Osteoblast (primary cell): ENCODE data around the gene ILF3. TPM values are rescaled to one million over a fixed set of nuclear protein-coding genes. Genes with fewer than 3 reads are reported as not detected.

ENCODE experiments used
- DNase-seq: peaks from one replicate; pipeline ENCODE4 v3.0.0; 2011; ENCODE audit warnings: low spot score, mixed read lengths; ENCODE audit not compliant: insufficient read length; ENCODE audit errors: missing footprints
- H2AFZ ChIP-seq: 2 replicates; pipeline ENCODE4 v1.6.0; 2011; ENCODE audit warnings: mild to moderate bottlenecking, low read length
- H3K27ac ChIP-seq: 2 replicates; pipeline ENCODE4 v1.5.1; 2011; ENCODE audit warnings: mild to moderate bottlenecking, low read depth, low read length, moderate library complexity
- H3K27me3 ChIP-seq: 2 replicates; pipeline ENCODE4 v1.6.0; 2012; ENCODE audit warnings: mild to moderate bottlenecking, control low read depth, inconsistent platforms, low read length, moderate library complexity; ENCODE audit not compliant: insufficient read depth
- H3K36me3 ChIP-seq: 2 replicates; pipeline ENCODE4 v1.5.1; 2011; ENCODE audit warnings: mild to moderate bottlenecking, low read length, control low read depth, moderate library complexity; ENCODE audit not compliant: insufficient read depth
- H3K4me1 ChIP-seq: 2 replicates; pipeline ENCODE4 v1.5.1; 2011; ENCODE audit warnings: mild to moderate bottlenecking, low read length, control low read depth, moderate library complexity; ENCODE audit not compliant: insufficient read depth
- H3K4me2 ChIP-seq: 2 replicates; pipeline ENCODE4 v1.6.0; 2011; ENCODE audit warnings: mild to moderate bottlenecking, low read length; ENCODE audit not compliant: insufficient read depth
- H3K4me3 ChIP-seq: fragments of 200-600 bp; sonication (generic); 3 replicates; pipeline ENCODE4 v1.5.1; 2012; ENCODE audit warnings: mild to moderate bottlenecking, low read length, inconsistent platforms; ENCODE audit not compliant: insufficient read depth
- H3K79me2 ChIP-seq: 2 replicates; pipeline ENCODE4 v1.6.0; 2012; ENCODE audit warnings: mild to moderate bottlenecking, low read length, control low read depth, inconsistent platforms; ENCODE audit not compliant: insufficient read depth
- H3K9me3 ChIP-seq: 2 replicates; pipeline ENCODE4 v1.5.1; 2011; ENCODE audit warnings: low read depth, low read length, control low read depth
- H4K20me1 ChIP-seq: 2 replicates; pipeline ENCODE4 v1.6.0; 2012; ENCODE audit warnings: mild to moderate bottlenecking, low read length, control low read depth; ENCODE audit not compliant: insufficient read depth
- total RNA-seq: library from RNA; depleted of rRNA; stranded (reverse); fragments of >200 nt; gene quantifications from 2 replicates; pipeline ENCODE4 v1.2.3, GENCODE V29; 2012
- TF ChIP-seq, protein P1 (sequence below): IDR thresholded peaks from 2 replicates; pipeline ENCODE4 v1.5.1; 2011; ENCODE audit warnings: mild to moderate bottlenecking, low read depth, low read length, moderate library complexity; ENCODE audit errors: extremely low read depth

The ILF3 gene
- total RNA-seq, 1 donor = 107 TPM

DNA sequence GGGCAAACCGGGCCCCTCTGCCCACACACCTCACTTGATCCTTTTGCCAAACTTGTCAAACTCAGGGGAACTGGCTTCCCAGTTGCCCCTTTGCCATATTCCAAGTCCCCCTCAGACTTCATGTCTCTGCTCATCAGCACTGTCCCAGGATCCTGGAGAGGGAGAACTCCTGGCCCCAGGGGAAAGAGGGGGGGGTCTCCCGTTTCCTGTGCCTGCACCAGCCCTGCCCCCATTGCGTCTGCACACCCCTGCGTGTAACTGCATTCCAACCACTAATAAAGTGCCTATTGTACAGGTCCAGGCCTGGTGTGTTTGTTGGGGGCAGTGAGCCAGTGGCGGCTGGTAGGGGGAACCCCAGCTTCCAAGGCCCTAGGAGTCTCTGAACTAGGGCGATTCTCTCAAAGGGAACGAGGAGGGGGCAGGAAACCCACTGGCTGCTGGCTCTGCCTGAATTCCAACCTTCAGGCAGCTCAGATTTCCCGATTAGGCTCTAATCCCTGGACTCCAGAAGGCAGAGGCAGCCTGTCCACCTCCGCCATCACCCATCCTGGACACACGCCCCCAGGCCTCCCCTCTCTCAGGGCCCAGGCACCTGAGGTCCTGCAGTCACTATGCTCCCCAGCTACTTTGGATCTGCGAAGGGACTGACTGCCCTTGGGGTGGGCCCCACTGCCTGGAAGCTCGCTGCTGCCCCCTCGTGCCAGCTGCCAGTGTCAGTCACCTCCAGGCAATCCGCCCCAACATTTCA lies 9.7 kb upstream of the ILF3 start:
- no peaks in the 10 kb centered on the region for H4K20me1 ChIP-seq
- H2AFZ ChIP-seq = no peak overlapping the region
- H3K9me3 ChIP-seq = no peaks in the 10 kb centered on the region
- no peaks in the 10 kb centered on the region for H3K27me3 ChIP-seq
- H3K4me1 ChIP-seq = no peaks in the 10 kb centered on the region
- DNase-seq = peak; percentile 98
- TF ChIP-seq, protein P1, sequence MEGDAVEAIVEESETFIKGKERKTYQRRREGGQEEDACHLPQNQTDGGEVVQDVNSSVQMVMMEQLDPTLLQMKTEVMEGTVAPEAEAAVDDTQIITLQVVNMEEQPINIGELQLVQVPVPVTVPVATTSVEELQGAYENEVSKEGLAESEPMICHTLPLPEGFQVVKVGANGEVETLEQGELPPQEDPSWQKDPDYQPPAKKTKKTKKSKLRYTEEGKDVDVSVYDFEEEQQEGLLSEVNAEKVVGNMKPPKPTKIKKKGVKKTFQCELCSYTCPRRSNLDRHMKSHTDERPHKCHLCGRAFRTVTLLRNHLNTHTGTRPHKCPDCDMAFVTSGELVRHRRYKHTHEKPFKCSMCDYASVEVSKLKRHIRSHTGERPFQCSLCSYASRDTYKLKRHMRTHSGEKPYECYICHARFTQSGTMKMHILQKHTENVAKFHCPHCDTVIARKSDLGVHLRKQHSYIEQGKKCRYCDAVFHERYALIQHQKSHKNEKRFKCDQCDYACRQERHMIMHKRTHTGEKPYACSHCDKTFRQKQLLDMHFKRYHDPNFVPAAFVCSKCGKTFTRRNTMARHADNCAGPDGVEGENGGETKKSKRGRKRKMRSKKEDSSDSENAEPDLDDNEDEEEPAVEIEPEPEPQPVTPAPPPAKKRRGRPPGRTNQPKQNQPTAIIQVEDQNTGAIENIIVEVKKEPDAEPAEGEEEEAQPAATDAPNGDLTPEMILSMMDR = peak; percentile 83
- H3K79me2 ChIP-seq = no peaks in the 10 kb centered on the region
- no peak overlapping the region for H3K27ac ChIP-seq
- H3K36me3 ChIP-seq = peaks cover 16% of the 10 kb centered on the region
- H3K4me3 ChIP-seq = no peak overlapping the region
- H3K4me2 ChIP-seq = no peak overlapping the region

DNA sequence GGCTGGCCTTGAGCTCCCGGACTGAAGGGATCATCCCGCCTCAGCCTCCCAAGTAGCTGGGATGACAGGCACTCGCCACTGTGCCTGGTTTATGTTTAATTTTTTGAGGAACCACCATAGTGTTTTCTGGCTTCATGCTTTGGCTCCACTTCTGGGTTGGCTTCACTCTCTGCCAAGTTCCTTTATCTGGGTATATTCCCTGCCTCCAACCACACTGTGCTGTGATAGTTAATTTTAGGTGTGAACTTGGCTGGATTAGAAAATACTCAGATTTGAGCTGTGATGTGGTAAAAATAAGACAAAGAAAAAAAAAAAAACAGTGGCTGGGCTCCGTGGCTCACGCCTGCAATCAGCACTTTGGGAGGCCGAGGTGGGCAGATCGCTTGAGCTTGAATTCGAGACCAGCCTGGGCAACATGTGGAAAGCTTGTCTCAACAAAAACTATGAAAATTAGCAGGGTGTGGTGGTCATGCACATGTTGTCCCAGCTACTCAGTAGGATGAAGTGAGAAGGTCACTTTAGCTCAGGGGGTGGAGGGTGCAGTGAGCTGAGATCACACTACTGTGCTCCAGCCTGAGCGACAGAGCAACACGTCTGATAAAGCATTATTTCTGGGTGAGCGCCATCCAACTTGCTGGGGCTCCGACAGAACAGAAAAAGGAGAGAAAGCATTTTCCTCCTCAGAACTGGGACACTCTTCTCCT lies 7.5 kb upstream of the ILF3 start:
- no peaks in the 10 kb centered on the region for H3K79me2 ChIP-seq
- H3K4me3 ChIP-seq = no peak overlapping the region
- DNase-seq = no peak
- H3K27ac ChIP-seq = no peak overlapping the region
- no peak overlapping the region for H3K4me2 ChIP-seq
- no peaks in the 10 kb centered on the region for H3K4me1 ChIP-seq
- TF ChIP-seq, protein P1 = no peak
- H3K27me3 ChIP-seq = no peaks in the 10 kb centered on the region
- H3K36me3 ChIP-seq = no peaks in the 10 kb centered on the region
- no peak overlapping the region for H2AFZ ChIP-seq
- H3K9me3 ChIP-seq = no peaks in the 10 kb centered on the region
- H4K20me1 ChIP-seq = no peaks in the 10 kb centered on the region

DNA sequence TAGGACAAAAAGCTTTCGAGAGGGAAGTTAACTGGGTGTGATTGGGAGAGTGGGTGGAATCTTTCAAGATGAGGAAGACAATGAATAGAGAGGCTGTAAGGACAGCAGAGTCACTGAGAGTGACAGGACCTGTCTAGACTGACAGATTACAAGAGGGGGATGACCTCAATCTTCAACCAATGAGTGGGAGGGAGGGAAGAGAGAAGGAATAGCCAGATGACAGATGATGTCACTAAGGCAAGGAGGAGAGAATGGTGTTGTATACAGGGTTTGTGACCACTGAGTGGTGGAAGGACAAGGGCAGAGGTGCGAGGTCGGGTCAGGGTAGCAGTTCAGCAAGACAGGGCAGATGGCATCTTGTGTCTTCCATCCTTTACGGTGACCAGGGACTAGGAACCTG lies 5.8 kb upstream of the ILF3 start:
- Histone ChIP-seq H3K79me2 (peaks cover 5% of the 10 kb centered on the region), H3K36me3 (no peaks in the 10 kb centered on the region), H3K4me1 (no peaks in the 10 kb centered on the region), H3K9me3 (no peaks in the 10 kb centered on the region), H3K4me2 (no peak overlapping the region), H3K27me3 (no peaks in the 10 kb centered on the region), H4K20me1 (no peaks in the 10 kb centered on the region), H3K27ac (no peak overlapping the region), H3K4me3 (no peak overlapping the region), H2AFZ (no peak overlapping the region)
- DNase-seq = no peak
- TF ChIP-seq, protein P1 = no peak

DNA sequence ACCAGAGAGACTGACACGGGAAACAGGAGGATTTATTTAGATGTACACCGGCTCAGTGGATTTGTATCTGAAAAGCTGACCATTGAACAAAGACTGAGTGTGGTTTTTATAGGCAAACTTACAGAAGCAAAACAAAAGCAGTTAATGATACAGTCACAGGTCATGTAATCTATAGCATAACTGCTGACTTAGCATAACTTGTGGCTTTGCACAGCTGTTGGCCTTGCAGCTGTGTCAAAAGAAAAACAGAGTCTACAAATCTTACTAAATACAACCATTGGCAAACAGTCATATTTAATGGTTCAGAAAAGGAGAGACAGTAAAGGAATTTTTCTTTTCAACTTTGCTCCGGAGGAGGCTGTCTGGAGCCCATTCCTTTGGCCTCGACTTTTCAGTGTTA lies 2.3 kb upstream of the ILF3 start:
- peaks cover 8% of the 10 kb centered on the region for H3K4me1 ChIP-seq
- no peak overlapping the region for H3K4me3 ChIP-seq
- H3K27me3 ChIP-seq = no peaks in the 10 kb centered on the region
- no peak overlapping the region for H3K4me2 ChIP-seq
- TF ChIP-seq, protein P1 = no peak
- no peak overlapping the region for H2AFZ ChIP-seq
- H4K20me1 ChIP-seq = peaks cover 20% of the 10 kb centered on the region
- no peaks in the 10 kb centered on the region for H3K9me3 ChIP-seq
- H3K27ac ChIP-seq = no peak overlapping the region
- peaks cover 31% of the 10 kb centered on the region for H3K79me2 ChIP-seq
- peak; percentile 50 for DNase-seq
- H3K36me3 ChIP-seq = peaks cover 1% of the 10 kb centered on the region
